Measurements from ENCODE around the gene NKD1.
"Not testable (repeated sequence)": the region's sequence is repeated elsewhere in the genome, so short reads cannot be mapped to it uniquely, and the experiment has no call there.

NKD1 gene

DNA sequence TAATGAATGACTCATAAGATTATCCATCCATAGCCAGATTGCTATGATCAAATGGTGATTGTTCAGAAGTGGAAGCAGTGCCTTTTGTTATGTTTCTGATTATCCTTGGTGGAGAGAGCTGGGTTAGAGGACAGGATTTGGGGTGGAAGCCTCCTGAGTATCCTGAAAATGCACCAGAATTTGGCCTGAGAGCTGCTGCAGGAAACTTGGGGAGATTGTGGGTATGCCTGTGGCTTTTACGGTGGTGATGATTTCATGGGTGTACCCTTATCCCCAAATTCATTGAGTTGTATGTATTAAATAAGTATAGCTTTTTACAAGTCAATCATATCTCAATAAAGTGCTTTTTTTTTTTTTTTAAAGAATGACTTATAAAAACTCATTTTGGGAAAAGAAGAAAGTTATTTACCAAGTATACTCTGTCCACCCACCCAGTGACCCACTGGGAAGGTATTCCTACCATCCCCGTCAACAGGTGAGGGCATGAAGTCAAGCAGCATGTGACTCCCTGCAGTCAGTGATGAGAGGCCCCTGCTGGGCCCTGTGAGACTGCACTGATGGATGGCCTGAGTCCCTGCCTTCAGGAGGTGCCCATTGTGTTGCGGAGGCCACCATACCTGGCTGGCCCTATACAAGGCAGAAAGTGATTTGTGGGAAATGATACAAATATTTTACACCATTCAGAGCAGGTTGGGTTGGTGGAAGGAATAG, 28.4 kb downstream of the NKD1 start:
- no peak overlapping the region for H3K9ac ChIP-seq (ENCODE audit: low read depth, low read length, poor library complexity, severe bottlenecking)
- no peaks in the 10 kb centered on the region for H3K9me3 ChIP-seq (ENCODE audit: insufficient read depth, low read depth, low read length)
- no peaks in the 10 kb centered on the region for H3K36me3 ChIP-seq (ENCODE audit: insufficient read depth, low read length)
- no peak overlapping the region for H3K4me2 ChIP-seq (ENCODE audit: low read depth, low read length, poor library complexity, severe bottlenecking)
- no peak overlapping the region for H2AFZ ChIP-seq (ENCODE audit: low read length)
- no peaks in the 10 kb centered on the region for H3K9me2 ChIP-seq (replicated peaks; ENCODE audit: low read depth, low read length)
- no peaks in the 10 kb centered on the region for H4K20me1 ChIP-seq (ENCODE audit: insufficient read depth, low read length, poor library complexity, severe bottlenecking)
- H3K4me3 ChIP-seq (ENCODE audit: low read length, poor library complexity, severe bottlenecking): no peak overlapping the region
- H3K27me3 ChIP-seq (ENCODE audit: insufficient read depth, low read length, poor library complexity, severe bottlenecking): no peaks in the 10 kb centered on the region
- H3K79me2 ChIP-seq (ENCODE audit: insufficient read depth, low read length): no peaks in the 10 kb centered on the region
- no peaks in the 10 kb centered on the region for H3K4me1 ChIP-seq (ENCODE audit: insufficient read depth, low read length, poor library complexity, severe bottlenecking)
- H3F3A ChIP-seq (ENCODE audit: low read depth): no peaks in the 10 kb centered on the region
- TF ChIP-seq, protein P1, sequence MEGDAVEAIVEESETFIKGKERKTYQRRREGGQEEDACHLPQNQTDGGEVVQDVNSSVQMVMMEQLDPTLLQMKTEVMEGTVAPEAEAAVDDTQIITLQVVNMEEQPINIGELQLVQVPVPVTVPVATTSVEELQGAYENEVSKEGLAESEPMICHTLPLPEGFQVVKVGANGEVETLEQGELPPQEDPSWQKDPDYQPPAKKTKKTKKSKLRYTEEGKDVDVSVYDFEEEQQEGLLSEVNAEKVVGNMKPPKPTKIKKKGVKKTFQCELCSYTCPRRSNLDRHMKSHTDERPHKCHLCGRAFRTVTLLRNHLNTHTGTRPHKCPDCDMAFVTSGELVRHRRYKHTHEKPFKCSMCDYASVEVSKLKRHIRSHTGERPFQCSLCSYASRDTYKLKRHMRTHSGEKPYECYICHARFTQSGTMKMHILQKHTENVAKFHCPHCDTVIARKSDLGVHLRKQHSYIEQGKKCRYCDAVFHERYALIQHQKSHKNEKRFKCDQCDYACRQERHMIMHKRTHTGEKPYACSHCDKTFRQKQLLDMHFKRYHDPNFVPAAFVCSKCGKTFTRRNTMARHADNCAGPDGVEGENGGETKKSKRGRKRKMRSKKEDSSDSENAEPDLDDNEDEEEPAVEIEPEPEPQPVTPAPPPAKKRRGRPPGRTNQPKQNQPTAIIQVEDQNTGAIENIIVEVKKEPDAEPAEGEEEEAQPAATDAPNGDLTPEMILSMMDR (conservative IDR thresholded peaks at IDR 0.05; ENCODE audit: low read length): no peak
- TF ChIP-seq EZH2phosphoT487 (IDR thresholded peaks at IDR 0.05; ENCODE audit: borderline replicate concordance): no peak

DNA sequence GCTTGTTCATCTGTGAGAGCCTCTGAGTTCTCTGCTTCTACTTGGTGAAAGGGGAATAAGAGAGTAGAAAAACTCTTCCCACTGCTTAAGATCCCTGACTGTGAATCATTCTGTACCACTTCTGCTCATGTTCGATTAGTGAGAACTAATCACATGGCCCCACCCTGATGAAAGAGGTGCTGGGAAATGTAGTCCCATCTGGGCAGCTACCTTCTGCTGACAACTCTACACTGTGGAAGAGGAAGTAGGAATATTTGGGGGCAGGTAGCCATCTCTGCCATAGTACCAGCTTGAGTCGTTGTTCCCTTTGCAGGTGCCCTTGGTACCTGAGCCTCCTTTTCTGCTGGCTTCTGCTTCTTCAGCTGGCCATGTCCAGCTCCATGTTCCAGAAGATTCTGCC, 29.9 kb downstream of the NKD1 start:
- Histone ChIP-seq H3K36me3 (ENCODE audit: insufficient read depth, low read length) (no peaks in the 10 kb centered on the region), H3K9me2 (replicated peaks; ENCODE audit: low read depth, low read length) (no peaks in the 10 kb centered on the region), H3K79me2 (ENCODE audit: insufficient read depth, low read length) (no peaks in the 10 kb centered on the region), H4K20me1 (ENCODE audit: insufficient read depth, low read length, poor library complexity, severe bottlenecking) (no peaks in the 10 kb centered on the region), H3K9me3 (ENCODE audit: insufficient read depth, low read depth, low read length) (no peaks in the 10 kb centered on the region), H3K4me3 (ENCODE audit: low read length, poor library complexity, severe bottlenecking) (no peak overlapping the region), H3K27me3 (ENCODE audit: insufficient read depth, low read length, poor library complexity, severe bottlenecking) (no peaks in the 10 kb centered on the region), H3K9ac (ENCODE audit: low read depth, low read length, poor library complexity, severe bottlenecking) (no peak overlapping the region), H3K4me2 (ENCODE audit: low read depth, low read length, poor library complexity, severe bottlenecking) (no peak overlapping the region), H2AFZ (ENCODE audit: low read length) (no peak overlapping the region), H3F3A (ENCODE audit: low read depth) (no peaks in the 10 kb centered on the region), H3K4me1 (ENCODE audit: insufficient read depth, low read length, poor library complexity, severe bottlenecking) (no peaks in the 10 kb centered on the region)
- TF ChIP-seq, protein P1 (conservative IDR thresholded peaks at IDR 0.05; ENCODE audit: low read length): no peak
- TF ChIP-seq EZH2phosphoT487 (IDR thresholded peaks at IDR 0.05; ENCODE audit: borderline replicate concordance): no peak

GRCh38 chr16:50579373-50579772, 31.2 kb downstream of the NKD1 start:
- not testable (repeated sequence) for H2AFZ ChIP-seq (ENCODE audit: low read length); H4K20me1 ChIP-seq (ENCODE audit: insufficient read depth, low read length, poor library complexity, severe bottlenecking); H3K27me3 ChIP-seq (ENCODE audit: insufficient read depth, low read length, poor library complexity, severe bottlenecking); H3K9me3 ChIP-seq (ENCODE audit: insufficient read depth, low read depth, low read length); H3F3A ChIP-seq (ENCODE audit: low read depth); H3K9me2 ChIP-seq (replicated peaks; ENCODE audit: low read depth, low read length); H3K79me2 ChIP-seq (ENCODE audit: insufficient read depth, low read length); H3K4me3 ChIP-seq (ENCODE audit: low read length, poor library complexity, severe bottlenecking); H3K9ac ChIP-seq (ENCODE audit: low read depth, low read length, poor library complexity, severe bottlenecking); H3K4me2 ChIP-seq (ENCODE audit: low read depth, low read length, poor library complexity, severe bottlenecking); H3K4me1 ChIP-seq (ENCODE audit: insufficient read depth, low read length, poor library complexity, severe bottlenecking); H3K36me3 ChIP-seq (ENCODE audit: insufficient read depth, low read length)

GRCh38 chr16:50580180-50580798, 32.1 kb downstream of the NKD1 start:
- no peaks in the 10 kb centered on the region for H3K9me2 ChIP-seq (replicated peaks; ENCODE audit: low read depth, low read length)

More at GRCh38 chr16:50580180-50580798, 32.1 kb downstream of the NKD1 start:
- Histone ChIP-seq H3K36me3 (ENCODE audit: insufficient read depth, low read length) (no peaks in the 10 kb centered on the region), H2AFZ (ENCODE audit: low read length) (no peak overlapping the region), H3K9ac (ENCODE audit: low read depth, low read length, poor library complexity, severe bottlenecking) (no peak overlapping the region), H3K9me3 (ENCODE audit: insufficient read depth, low read depth, low read length) (no peaks in the 10 kb centered on the region), H3K4me1 (ENCODE audit: insufficient read depth, low read length, poor library complexity, severe bottlenecking) (no peaks in the 10 kb centered on the region), H3F3A (ENCODE audit: low read depth) (no peaks in the 10 kb centered on the region), H3K4me3 (ENCODE audit: low read length, poor library complexity, severe bottlenecking) (no peak overlapping the region), H3K79me2 (ENCODE audit: insufficient read depth, low read length) (no peaks in the 10 kb centered on the region), H3K27me3 (ENCODE audit: insufficient read depth, low read length, poor library complexity, severe bottlenecking) (no peaks in the 10 kb centered on the region), H3K4me2 (ENCODE audit: low read depth, low read length, poor library complexity, severe bottlenecking) (no peak overlapping the region), H4K20me1 (ENCODE audit: insufficient read depth, low read length, poor library complexity, severe bottlenecking) (no peaks in the 10 kb centered on the region)
- TF ChIP-seq, protein P1 (conservative IDR thresholded peaks at IDR 0.05; ENCODE audit: low read length): no peak
- no peak for TF ChIP-seq EZH2phosphoT487 (IDR thresholded peaks at IDR 0.05; ENCODE audit: borderline replicate concordance)

Measured in Loucy (cell line).